HG03280 (cell line): ENCODE data around the gene OPN1MW3.
"Not testable (repeated sequence)": the region's sequence is repeated elsewhere in the genome, so short reads cannot be mapped to it uniquely, and the experiment has no call there.

Source experiments
- ATAC-seq: cut with Tn5 transposase; IDR thresholded peaks from one replicate; pipeline ENCODE4 v1.9.1; 2021; ENCODE audit warnings: mild to moderate bottlenecking, moderate library complexity; ENCODE audit not compliant: unreplicated experiment

Gene OPN1MW3

DNA sequence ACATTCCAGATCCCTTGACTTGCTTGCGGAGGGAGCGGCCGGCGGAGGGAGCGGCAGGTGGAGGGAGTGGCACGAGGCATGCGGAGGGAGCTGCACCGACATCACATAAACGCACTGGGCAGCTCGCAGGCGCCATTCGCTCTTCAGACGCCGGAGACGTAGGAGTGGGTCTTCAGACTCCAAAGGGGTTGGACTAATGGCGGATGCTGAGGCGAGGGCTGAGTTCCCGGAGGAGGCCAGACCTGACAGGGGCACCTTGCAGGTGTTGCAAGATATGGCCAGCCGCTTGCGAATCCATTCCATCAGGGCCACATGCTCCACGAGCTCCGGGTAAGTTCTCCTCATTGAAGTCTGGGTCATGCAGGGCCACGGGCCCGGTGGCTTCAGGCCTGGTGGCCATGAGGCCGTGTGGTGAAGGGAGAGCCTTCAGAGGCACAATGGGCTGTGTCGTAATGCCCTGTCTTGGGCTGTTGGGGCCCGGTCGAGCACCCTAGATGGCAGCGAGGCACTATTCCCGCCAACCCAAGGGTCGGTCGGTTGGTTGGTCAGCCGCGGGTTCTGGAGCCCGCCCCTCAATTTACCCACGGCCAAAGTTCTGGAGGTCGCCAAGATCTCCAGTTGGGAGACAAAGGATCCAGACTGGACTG is 38.4 kb downstream of the OPN1MW3 start, which contains the start of gene TKTL1:
Gene TKTL1 (plus strand): TSS at position 132 of the 647 bp plus-strand sequence. CDS start 65 bp downstream, at position 197.
- ATAC-seq, result no peak

DNA sequence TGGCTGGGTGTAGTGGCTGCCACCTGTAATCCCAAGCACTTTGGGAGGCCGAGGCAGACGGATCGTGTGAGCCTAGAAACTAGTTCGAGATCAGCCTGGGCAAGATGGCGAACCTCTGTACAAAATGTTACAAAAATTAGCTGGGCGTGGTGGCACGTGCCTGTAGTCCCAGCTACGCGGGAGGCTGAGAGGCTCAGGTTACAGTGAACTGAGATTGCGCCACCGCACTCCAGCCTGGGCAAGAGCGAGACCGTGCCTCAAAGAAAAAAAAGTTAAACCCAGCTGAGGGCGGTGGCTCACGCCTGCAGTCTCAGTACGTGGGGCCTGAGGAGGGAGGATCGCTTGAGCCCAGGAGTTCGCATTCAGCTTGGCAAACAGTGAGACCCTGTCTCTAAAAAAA is 39.3 kb downstream of the OPN1MW3 start:
- no peak for ATAC-seq

DNA sequence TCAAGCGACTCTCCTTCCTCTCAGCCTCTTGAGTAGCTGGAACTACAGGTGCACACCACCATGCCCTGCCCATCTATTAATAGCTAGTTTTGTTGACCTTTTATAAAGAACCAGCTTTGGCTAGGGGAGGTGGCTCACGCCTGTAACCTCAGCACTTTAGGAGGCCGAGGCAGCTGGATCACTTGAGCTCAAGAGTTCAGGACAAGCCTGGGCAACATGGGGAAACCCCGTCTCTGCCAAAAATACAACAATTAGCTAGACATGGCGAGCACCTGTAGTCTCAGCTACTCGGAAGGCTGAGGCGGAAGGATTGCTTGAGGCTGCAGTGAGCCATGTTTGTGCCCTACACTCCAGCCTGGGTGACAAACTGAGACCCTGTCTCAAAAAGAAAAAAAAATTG is 40.9 kb downstream of the OPN1MW3 start:
- ATAC-seq, result no peak

DNA sequence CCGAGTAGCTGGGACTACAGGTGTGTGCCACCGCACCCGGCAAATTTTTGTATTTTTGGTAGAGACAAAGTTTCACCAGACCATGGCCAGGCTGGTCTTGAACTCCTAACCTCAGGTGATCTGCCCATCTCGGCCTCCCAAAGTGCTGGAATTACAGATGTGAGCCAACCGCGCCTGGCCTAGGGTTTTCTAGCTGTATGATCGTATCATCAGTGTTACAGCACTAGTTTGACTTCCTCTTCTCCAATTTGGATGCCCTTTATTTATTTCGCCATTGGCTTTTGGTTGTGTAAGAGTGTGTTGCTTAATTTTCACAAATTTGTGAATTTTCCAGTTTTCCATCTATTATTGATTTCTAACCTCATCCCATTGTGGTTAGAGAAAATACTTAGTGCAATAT is 43.4 kb downstream of the OPN1MW3 start:
- no peak for ATAC-seq

DNA sequence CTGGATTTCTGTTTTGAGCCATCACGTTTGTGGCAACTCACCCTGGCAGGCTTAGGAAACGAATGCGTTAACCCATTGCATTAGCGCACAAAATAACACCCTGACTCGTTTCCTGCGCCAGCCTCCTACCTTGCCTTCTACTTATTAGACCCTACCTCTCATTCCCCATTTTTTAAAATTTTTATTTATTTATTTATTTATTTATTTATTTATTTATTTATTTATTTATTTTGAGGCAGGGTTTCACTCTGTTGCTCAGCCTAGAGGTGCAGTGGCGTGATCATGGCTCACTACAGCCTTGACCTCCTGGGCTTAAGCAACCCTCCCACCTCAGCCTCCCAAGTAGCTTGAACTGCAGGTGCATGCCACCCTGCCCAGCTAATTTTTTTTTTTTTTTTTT is 45.6 kb downstream of the OPN1MW3 start:
- ATAC-seq, result not testable (repeated sequence)

DNA sequence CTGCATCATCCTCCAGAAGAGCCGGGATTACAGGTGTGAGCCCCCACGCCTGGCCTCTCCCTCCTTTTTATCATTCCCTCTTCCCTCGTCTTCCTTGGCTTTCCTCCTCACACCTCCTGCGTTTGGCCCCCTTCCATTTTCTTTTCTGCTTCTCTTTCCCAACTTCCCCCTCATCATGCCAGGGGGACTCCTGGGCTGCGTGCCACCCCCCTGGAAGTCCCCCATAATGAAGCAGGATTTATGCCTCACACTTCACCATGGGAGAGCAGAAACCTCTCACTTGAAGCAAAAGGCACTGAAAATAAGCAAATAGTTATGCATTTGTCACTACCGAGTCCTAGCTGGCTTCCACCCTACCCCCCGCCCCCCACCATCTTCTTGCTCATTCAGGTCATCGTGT is 46.1 kb downstream of the OPN1MW3 start:
- ATAC-seq, result no peak

DNA sequence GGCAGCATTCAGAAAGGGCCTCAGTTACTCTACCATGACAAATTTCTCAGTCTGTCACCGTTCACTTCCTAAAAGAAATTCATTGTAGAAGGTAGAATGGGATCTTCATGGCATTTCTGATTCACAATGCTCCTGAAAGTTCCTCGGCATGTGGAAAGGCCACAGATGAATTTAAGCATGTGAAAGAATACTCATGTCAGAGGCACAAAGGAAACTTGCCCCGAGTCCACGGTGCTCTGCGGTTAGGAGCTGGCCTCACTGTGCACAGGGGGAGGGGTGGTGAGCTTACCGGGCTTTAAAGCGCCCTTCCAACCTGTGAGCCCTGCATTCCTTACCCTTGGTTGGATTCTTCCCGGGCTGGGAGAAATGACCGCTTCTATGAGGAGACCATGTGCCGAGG is 47.5 kb downstream of the OPN1MW3 start:
- no peak for ATAC-seq

DNA sequence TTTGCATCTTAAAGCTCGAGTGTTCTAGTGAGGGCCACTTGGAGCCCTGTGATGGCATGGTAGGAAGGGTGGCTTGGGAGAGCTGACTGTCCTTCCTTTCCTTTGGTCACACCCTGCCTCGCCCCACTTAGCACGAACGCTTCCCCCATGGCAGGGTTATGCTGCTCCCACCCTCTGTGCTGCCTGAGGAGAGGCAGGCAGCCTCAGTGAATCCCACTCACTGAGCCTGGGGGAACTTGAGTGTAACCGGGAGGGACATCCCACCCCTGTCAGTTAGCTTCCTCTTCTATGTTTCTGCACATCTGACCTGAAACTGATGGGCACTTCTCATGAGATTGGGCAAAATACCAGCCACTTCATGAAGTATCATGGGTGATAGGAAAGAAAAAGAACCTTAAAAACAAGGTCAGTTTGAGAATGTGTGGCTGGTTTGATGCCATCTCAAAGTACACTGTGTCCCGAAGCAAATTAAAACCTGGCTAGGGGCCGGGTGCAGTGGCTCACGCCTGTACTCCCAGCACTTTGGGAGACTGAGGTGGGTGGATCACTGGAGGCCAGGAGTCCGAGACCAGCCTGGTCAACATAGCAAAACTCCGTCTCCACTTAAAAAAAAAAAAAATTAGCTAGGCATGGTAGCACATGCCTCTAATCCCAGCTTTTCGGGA is 48.3 kb downstream of the OPN1MW3 start:
- no peak for ATAC-seq

DNA sequence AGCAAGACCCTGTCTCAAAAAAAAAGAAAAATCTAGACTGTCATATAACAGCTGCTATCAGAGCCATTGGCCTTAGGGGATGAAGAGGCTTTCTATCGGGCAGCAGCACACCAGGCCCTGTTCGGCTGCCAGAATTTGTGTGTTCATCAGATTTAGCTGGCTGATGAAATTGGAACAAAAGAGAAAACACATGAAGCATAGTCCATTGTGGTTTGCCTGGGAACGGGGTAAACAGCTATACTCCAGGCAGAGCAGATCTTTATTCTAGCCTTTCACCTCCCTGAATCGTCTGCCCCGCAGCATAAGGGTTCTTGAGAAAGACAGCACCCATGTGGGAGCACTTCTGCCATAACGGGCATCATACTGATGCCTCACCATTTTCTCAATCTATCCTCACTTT is 49.8 kb downstream of the OPN1MW3 start:
- ATAC-seq, result no peak

DNA sequence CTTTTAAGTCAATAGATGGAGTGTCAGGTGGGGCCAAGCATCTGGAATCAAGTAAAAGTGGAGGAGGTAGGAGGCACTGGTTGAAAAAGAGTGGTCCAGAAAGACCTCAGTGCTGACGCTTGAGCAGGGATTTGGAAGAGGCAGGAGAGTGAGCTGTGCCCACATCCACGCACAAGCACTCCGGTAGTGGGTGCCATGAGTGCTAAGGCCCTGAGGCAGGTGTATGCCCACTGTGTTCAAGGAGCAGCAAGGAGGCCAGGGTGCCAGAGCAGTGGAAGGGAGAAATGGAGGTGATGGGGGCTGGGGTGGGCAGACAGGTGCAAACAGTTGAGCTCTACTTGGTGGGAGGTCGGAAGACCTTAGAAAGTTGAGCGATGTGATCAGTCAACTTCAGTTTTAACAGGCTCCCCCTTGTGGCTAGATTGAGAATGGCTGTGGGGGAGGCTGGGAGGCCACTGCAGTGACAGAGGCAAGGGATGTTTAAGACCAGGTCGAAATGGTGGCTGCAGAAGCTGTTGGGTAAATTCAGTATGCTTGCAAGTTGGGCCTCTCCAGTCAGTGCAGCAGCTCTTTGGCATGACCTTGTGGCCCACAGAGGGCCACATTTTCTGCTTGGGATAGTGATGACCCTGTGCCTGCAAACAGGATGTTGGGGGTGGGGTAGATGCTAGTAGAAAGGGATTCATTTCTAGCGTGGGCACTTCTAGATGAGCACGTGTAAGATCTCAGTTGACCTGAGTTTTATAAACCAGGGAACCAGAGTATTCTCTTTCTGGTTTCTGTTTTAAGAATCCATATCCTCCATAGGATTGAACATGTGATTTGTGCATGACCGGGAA is 50.9 kb downstream of the OPN1MW3 start:
- no peak for ATAC-seq

DNA sequence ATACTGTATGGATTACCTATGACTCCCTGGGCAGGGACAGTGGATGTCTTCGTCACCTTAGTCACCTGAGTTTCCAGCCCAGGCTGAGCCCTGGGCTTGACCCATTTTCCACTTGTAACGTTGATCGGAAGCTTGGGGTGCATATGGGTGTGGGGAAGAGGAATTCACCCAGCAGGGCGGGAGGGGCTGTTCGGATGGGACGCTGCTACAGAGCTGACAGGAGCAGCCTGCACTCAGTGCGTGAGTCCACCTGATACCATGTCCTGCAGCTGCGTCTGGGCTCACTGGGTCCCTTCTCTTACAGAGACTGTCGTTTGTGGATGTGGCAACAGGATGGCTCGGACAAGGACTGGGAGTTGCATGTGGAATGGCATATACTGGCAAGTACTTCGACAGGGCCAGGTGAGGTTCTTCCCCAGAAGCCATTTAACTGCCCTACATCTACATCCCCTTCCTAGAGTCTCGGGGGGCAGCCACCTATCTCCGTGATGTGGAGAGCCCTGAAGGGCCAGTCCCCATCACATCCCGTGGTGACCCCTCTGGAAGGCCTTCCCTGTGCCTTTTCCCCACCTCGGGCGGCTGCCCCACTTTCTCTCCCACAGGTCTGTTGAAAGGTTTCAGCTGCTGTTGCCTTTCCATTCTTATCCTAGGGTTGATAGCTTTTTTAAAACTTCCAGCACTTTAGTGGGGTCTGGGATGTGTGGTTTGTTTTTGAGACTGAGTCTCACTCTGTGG is 51.8 kb downstream of the OPN1MW3 start:
- ATAC-seq, result no peak

DNA sequence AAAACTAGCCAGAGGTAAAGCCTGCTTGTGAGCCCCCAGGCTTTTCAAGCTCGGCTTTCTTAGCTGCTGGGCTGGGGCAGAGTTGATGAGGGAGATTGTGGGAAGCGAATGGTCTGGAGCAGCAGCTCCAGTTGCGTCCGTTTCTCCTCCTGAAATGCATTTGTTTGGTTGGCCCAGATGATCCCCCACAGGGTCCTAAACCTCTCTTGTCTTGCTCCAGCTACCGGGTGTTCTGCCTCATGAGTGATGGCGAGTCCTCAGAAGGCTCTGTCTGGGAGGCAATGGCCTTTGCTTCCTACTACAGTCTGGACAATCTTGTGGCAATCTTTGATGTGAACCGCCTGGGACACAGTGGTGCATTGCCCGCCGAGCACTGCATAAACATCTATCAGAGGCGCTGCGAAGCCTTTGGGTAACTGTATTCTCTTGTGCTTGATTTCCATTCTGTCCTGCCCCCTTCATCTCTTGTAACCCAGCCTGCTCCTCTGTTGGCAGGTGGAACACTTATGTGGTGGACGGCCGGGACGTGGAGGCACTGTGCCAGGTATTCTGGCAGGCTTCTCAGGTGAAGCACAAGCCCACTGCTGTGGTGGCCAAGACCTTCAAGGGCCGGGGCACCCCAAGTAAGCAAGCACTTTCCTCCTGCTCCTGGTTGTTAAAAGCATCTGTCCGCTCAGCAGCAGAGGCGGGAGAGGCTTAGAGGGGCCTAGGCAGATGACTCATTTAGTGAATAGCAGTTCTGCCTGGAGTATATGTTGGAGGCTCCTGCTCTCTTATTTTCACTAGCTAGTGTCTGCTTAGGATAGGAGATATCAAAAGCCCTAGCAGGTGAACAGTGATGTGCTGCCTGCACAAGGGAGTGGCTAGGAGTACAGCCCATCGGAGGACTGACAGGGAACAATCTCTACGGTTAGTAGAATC is 53.5 kb downstream of the OPN1MW3 start:
- ATAC-seq, result no peak

DNA sequence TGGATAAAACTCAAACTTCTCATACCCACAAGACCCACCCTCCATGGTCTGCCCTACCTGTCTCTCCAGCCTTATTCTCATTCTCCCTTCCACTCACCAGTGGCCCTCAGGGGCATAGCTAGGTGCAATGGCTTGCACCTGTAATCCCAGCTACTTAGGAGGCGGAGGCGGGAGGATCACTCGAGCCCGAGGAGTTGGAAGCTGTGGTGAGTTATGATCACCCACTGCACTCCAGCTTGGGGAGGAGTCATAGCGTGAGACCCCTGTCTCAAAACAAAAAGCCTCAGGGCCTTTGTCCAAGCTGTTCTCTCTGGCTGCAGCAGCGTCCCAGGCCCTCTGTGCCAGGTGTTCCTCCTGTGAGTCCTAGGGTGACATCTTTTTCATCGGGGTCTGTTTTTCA is 54.7 kb downstream of the OPN1MW3 start:
- no peak for ATAC-seq

DNA sequence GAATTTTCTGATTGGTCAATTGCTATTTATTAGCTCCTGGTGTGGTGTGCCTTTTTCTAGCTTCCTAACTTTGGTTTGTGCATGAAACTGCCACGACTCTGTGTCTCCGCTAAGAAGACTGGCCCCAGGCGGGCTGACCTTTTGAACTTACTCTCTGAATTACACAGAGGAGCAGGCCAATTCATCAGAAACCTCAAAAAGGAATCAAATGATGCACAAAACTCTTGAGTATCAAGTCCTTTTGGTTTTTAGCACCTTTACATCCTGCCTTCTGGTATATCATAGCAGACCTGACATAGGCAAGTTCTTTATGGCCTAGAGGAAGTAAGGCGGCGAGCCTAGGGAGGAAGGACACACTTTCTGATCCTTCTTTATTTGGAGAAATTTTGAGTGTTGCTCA is 55.8 kb downstream of the OPN1MW3 start:
- ATAC-seq, result no peak

DNA sequence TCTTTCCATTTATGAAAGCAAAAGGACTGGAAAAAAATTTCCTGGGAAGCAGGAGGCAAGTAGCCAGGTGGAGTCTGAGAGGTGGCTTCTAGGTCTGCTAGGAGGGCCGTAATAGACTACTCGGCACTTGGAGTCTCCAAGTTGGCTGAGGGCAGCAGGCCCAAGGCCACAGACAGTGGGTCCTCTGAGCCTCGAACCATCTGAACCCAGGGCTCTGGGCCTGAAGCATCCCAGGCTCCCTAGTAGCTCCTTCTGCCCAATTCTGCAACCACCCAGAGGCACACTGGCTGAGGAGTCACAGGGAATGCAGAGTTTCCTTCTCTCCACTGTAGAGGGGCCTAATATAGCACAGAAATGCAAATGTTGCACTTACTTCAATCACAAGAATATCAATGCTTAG is 58.0 kb downstream of the OPN1MW3 start:
- no peak for ATAC-seq

DNA sequence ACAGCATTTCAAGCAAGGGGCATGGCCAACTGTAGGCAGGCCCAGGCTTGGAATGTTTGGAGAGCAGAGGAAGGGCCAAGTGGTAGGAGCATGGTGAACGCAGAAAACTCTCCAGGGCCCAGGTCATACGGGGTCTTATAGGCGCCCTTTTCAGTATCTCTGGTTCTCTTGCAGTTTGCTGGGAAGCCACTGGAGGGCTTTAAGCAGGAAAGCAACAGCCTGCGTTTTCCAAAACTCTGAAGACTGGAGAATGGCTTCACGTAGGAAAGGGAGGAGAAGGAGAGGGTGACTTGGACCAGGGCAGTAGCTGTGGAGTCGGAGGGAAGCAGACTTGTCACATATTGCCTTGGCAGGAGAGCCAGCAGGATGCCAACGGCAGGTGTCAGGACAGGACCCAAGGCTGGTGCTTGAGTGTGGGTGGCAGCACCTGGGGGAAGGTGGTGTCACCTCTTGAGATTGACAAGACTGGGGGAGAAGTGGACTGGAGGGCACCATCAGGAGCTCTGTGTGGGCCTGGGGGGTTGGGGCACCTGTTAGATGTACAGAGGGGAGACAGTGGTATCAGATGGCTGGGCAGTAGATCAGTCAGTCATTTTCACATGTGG is 60.1 kb downstream of the OPN1MW3 start:
- no peak for ATAC-seq

DNA sequence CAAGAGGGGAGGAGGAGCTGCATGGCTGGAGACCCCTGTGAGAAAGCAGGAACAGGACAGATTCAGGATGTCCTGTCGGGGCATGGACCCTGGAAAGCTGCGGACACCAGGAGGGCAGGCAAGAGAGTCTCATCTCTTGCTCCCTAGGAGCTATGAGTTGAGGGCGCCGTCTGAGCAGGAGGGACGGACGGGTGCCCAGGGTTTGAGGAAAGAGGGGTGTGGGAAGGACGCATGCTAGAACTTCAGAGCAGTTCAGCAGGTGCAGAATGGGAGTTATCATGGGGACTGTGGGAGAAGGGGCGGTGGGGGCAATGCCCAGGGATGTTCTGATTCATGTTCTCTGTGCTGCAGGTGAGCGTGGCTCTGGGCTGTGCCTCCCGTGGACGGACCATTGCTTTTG is 63.0 kb downstream of the OPN1MW3 start:
- no peak for ATAC-seq
